IMR-90 (cell line): ENCODE results near the gene SPATA32. TPM values are rescaled to one million over a fixed set of nuclear protein-coding genes. Genes with fewer than 3 reads are reported as not detected.

Source experiments
- ATAC-seq: fragments of 200-7000 bp; cut with Tn5 transposase; 2 replicates; pipeline ENCODE4 v1.9.1; 2020; ENCODE audit warnings: low read depth, mild to moderate bottlenecking, moderate library complexity
- BruUV-seq: library from RNA; stranded (reverse); fragments of 400-500 nt; replicated peaks from 2 replicates; lab custom pipeline; 2021; lab: Mats Ljungman, UMichigan
- CTCF ChIA-PET: fragments of 300-600 bp; formaldehyde crosslinking; extraction: SDS; loops from one replicate; lab custom pipeline; 2021; ENCODE audit warnings: antibody characterized with exemption; lab: Yijun Ruan, JAX
- POLR2A ChIA-PET: fragments of 300-600 bp; sonication (Branson Sonifier 250); formaldehyde crosslinking; loops from one replicate; lab custom pipeline; 2022; ENCODE audit warnings: antibody characterized with exemption; ENCODE audit not compliant: unreplicated experiment; lab: Charles Lee
- DNase-seq: peaks from one replicate; pipeline ENCODE4 v3.0.0; 2013
- H2AFZ ChIP-seq: replicated peaks from 2 replicates; pipeline ENCODE3; 2013; ENCODE audit warnings: low read length, mild to moderate bottlenecking; ENCODE audit not compliant: poor library complexity
- H2AK5ac ChIP-seq: 2 replicates; pipeline ENCODE4 v1.6.1; 2013; ENCODE audit warnings: low read depth, low read length, inconsistent platforms
- H2AK9ac ChIP-seq: replicated peaks from 2 replicates; pipeline ENCODE3; 2013; ENCODE audit warnings: mild to moderate bottlenecking, low read depth, low read length, moderate library complexity; ENCODE audit not compliant: poor library complexity
- H2BK120ac ChIP-seq: 2 replicates; pipeline ENCODE4 v1.6.1; 2013; ENCODE audit warnings: low read depth, low read length, inconsistent platforms
- H2BK15ac ChIP-seq: 3 replicates; pipeline ENCODE4 v1.6.1; 2013; ENCODE audit warnings: low read depth, low read length, inconsistent platforms
- H2BK20ac ChIP-seq: 2 replicates; pipeline ENCODE4 v1.6.1; 2013; ENCODE audit warnings: low read depth, mild to moderate bottlenecking, inconsistent platforms, low read length, moderate library complexity
- H2BK5ac ChIP-seq: 2 replicates; pipeline ENCODE4 v1.6.1; 2013; ENCODE audit warnings: mild to moderate bottlenecking, low read depth, low read length, inconsistent platforms; ENCODE audit not compliant: poor library complexity, severe bottlenecking
- H3K14ac ChIP-seq: replicated peaks from 2 replicates; pipeline ENCODE4 v1.6.1; 2013; ENCODE audit warnings: low read depth, low read length, inconsistent platforms
- H3K18ac ChIP-seq: 2 replicates; pipeline ENCODE4 v1.6.1; 2013; ENCODE audit warnings: low read depth, low read length, control low read depth
- H3K23ac ChIP-seq: 2 replicates; pipeline ENCODE4 v1.6.1; 2013; ENCODE audit warnings: low read depth, low read length, inconsistent platforms
- H3K27ac ChIP-seq: 2 replicates; pipeline ENCODE4 v1.5.1; 2013; ENCODE audit warnings: mild to moderate bottlenecking, control low read depth, low read length; ENCODE audit not compliant: insufficient read depth
- H3K27me3 ChIP-seq: 2 replicates; pipeline ENCODE4 v1.6.1; 2013; ENCODE audit warnings: low read length; ENCODE audit not compliant: control insufficient read depth, insufficient read depth
- H3K36me3 ChIP-seq: 2 replicates; pipeline ENCODE4 v1.6.1; 2013; ENCODE audit warnings: low read length, mixed read lengths; ENCODE audit not compliant: control insufficient read depth, insufficient read depth
- H3K4ac ChIP-seq: 2 replicates; pipeline ENCODE4 v1.6.1; 2013; ENCODE audit warnings: low read depth, low read length, inconsistent platforms
- H3K4me1 ChIP-seq: 2 replicates; pipeline ENCODE4 v1.6.1; 2013; ENCODE audit warnings: low read length, mixed read lengths; ENCODE audit not compliant: control insufficient read depth, insufficient read depth
- H3K4me2 ChIP-seq: 2 replicates; pipeline ENCODE4 v1.6.1; 2013; ENCODE audit warnings: low read depth, mild to moderate bottlenecking, control low read depth, low read length, moderate library complexity
- H3K4me3 ChIP-seq: 2 replicates; pipeline ENCODE4 v1.5.1; 2013; ENCODE audit warnings: low read depth, mild to moderate bottlenecking, control low read depth, low read length, moderate library complexity; ENCODE audit not compliant: insufficient read depth
- H3K56ac ChIP-seq: 2 replicates; pipeline ENCODE4 v1.6.1; 2013; ENCODE audit warnings: low read length, inconsistent platforms; ENCODE audit not compliant: insufficient read depth; ENCODE audit errors: extremely low read depth
- H3K79me1 ChIP-seq, 2 experiments: 2 replicates each; pipeline ENCODE4 v1.6.1; 2013; ENCODE audit warnings: low read length in 2 of 2, inconsistent platforms in 1 of 2, low read depth in 1 of 2
- H3K9ac ChIP-seq: 2 replicates; pipeline ENCODE4 v1.6.1; 2013; ENCODE audit warnings: low read depth, low read length, control low read depth
- H3K9me1 ChIP-seq: 2 replicates; pipeline ENCODE4 v1.6.1; 2013; ENCODE audit warnings: low read length, inconsistent platforms; ENCODE audit not compliant: insufficient read depth
- H3K9me3 ChIP-seq: 2 replicates; pipeline ENCODE4 v1.6.1; 2013; ENCODE audit warnings: low read length; ENCODE audit not compliant: control insufficient read depth, insufficient read depth
- H4K20me1 ChIP-seq: 2 replicates; pipeline ENCODE4 v1.6.1; 2013; ENCODE audit warnings: low read length, inconsistent platforms; ENCODE audit not compliant: insufficient read depth
- H4K5ac ChIP-seq: 2 replicates; pipeline ENCODE4 v1.6.1; 2013; ENCODE audit warnings: mild to moderate bottlenecking, low read depth, low read length, control low read depth
- H4K8ac ChIP-seq, 2 experiments: 2 replicates each; pipeline ENCODE4 v1.6.1; 2013; ENCODE audit warnings: low read depth in 2 of 2, low read length in 2 of 2, control low read depth in 1 of 2, inconsistent platforms in 1 of 2
- H4K91ac ChIP-seq: 2 replicates; pipeline ENCODE4 v1.6.1; 2013; ENCODE audit warnings: low read depth, low read length, inconsistent platforms; ENCODE audit not compliant: insufficient read depth
- BHLHE40 ChIP-seq: fragments of 150-350 bp; IDR thresholded peaks from 2 replicates; pipeline ENCODE4 v1.6.1; 2016; ENCODE audit warnings: mild to moderate bottlenecking, low read depth, low read length
- CEBPB ChIP-seq: IDR thresholded peaks from 2 replicates; pipeline ENCODE4 v1.6.1; 2012; ENCODE audit warnings: low read depth, low read length, improper control_type of control experiment
- FOS ChIP-seq: fragments of 150-350 bp; IDR thresholded peaks from 2 replicates; pipeline ENCODE4 v1.6.1; 2016; ENCODE audit warnings: low read depth, low read length
- MAFK ChIP-seq: IDR thresholded peaks from 2 replicates; pipeline ENCODE4 v1.6.1; 2012; ENCODE audit warnings: low read depth, low read length, improper control_type of control experiment
- MAZ ChIP-seq: IDR thresholded peaks from 2 replicates; pipeline ENCODE4 v1.6.1; 2012; ENCODE audit warnings: low read depth, mild to moderate bottlenecking, low read length, improper control_type of control experiment, moderate library complexity, borderline replicate concordance
- MXI1 ChIP-seq: IDR thresholded peaks from 2 replicates; pipeline ENCODE4 v1.6.1; 2012; ENCODE audit warnings: low read depth, mild to moderate bottlenecking, low read length, moderate library complexity, borderline replicate concordance
- NFE2L2 ChIP-seq: fragments of 150-350 bp; IDR thresholded peaks from 2 replicates; pipeline ENCODE4 v1.6.1; 2016; ENCODE audit warnings: low read depth, mild to moderate bottlenecking, low read length
- RAD21 ChIP-seq: IDR thresholded peaks from 2 replicates; pipeline ENCODE4 v1.6.1; 2012; ENCODE audit warnings: low read length, improper control_type of control experiment
- RFX5 ChIP-seq: IDR thresholded peaks from 2 replicates; pipeline ENCODE4 v1.8.0; 2012; ENCODE audit warnings: low read depth, mild to moderate bottlenecking, low read length, moderate library complexity
- SMC3 ChIP-seq: fragments of 150-350 bp; IDR thresholded peaks from 2 replicates; pipeline ENCODE4 v1.6.1; 2016; ENCODE audit warnings: low read depth, mild to moderate bottlenecking, antibody characterized with exemption, low read length, moderate library complexity
- WGBS, 2 experiments: methylation state at CpG; one replicate each; pipeline versions ENCODE4 v1.1.5 to v1.1.7; 2013; ENCODE audit warnings: missing lambda C conversion rate in 2 of 2; ENCODE audit not compliant: insufficient read length in 1 of 2; ENCODE audit errors: extremely low coverage in 2 of 2; 5-methylcytosine and 5-hydroxymethylcytosine counted together
- dilution Hi-C: fragments of 300-500 bp; cut with HindIII; formaldehyde crosslinking; loops from one replicate; pipeline ENCODE4 v1.14.3; 2018; ENCODE audit warnings: low sequenced_read_pairs; ENCODE audit not compliant: unreplicated experiment
- in situ Hi-C: fragments of 300-500 bp; cut with MboI; formaldehyde crosslinking; loops from 3 replicates; pipeline ENCODE4 v1.14.3; 2019; ENCODE audit warnings: low sequenced_read_pairs, inconsistent platforms, mixed read lengths
- intact Hi-C: fragments of 100-400 bp; cut with micrococcal nuclease; formaldehyde crosslinking; loops from 2 replicates; pipeline ENCODE4 v1.10.0; 2022
- polyA plus RNA-seq, 3 experiments: library from polyadenylated mRNA; depleted of rRNA; stranded (reverse); fragments of >200 nt; gene quantifications; 2 replicates each; pipeline ENCODE4 v1.2.3, GENCODE V29; 2012; ENCODE audit warnings: low replicate concordance in 1 of 3
- total RNA-seq: library from RNA; depleted of rRNA; stranded (reverse); fragments of >200 nt; gene quantifications from 2 replicates; pipeline ENCODE4 v1.2.3, GENCODE V29; 2012
- TF ChIP-seq, protein P1 (sequence below): fragments of 150-350 bp; IDR thresholded peaks from 2 replicates; pipeline ENCODE4 v1.6.1; 2017; ENCODE audit warnings: mild to moderate bottlenecking, antibody characterized with exemption, low read length, low read depth

Gene SPATA32
- total and polyA plus RNA-seq, 2 of the 4 experiments (the other 2 are of a cell fraction) = 0.18 TPM; not detected in 1

DNA sequence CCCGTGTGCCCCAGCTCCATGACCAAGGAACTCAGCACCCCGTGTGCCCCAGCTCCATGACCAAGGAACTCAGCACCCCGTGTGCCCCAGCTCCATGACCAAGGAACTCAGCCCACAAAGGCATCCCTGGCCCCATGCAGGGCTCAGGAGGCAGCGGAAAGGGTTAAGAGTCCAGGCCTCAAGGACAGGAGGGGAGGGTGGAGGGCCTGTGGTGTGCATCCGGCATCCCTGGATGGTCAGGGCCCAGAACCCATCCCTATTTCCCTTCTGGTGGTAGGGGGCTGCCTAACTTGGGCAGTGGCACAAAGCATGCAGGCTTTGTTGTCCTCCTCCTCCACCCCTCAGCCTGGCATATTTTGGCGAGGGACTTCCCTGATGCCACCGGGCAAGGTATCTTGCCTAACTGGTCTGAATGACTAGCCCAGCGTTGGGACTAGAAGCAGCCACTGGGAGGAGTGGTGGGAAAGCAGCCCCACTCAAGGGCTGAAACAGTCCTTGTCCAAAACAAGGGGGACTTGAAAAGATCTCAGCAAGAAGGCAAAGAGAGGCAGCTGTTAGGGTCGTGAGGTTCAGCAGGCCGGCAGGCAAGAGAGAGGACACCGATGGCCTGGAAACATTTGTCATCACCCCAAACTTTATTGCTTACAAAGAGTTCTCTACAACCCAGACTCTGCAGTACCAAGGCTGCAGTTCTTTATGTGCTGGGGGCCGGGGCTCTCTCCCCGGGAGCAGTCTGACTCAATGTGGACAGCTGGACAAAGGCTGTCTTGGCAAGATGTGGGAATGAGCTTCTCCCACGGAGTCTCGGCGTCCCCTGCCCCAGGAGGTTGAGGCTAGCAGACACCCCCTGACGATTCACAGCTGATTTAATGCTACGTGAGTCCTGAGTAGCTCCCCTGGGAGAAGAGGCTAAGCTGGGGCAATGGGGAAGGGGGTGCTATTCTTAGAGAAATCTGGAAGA lies 902 bp upstream of the SPATA32 start:
- Histone ChIP-seq H3K18ac (no peak overlapping the region), H3K79me1 (no peaks in the 10 kb centered on the region; a peak in 1 of 4 replicates), H3K56ac (no peak overlapping the region), H4K91ac (no peak overlapping the region; the same call in 1 of the 2 replicates), H3K27ac (no peak overlapping the region), H3K36me3 (peaks cover 38% of the 10 kb centered on the region), H4K20me1 (peaks cover 12% of the 10 kb centered on the region), H2BK15ac (no peak overlapping the region), H3K27me3 (no peaks in the 10 kb centered on the region), H3K9ac (no peak overlapping the region; the same call in 1 of the 2 replicates), H3K4me1 (peaks cover 27% of the 10 kb centered on the region), H4K8ac (no peak overlapping the region), H3K4me3 (no peak overlapping the region), H3K4ac (peak overlapping the region; percentile 22; the same call in 1 of the 2 replicates), H3K14ac (no peak overlapping the region), H2AFZ (peak overlapping the region; percentile 28), H2BK120ac (no peak overlapping the region), H3K4me2 (no peak overlapping the region; the same call in 1 of the 2 replicates), H2AK5ac (peak overlapping the region; percentile 2; the same call in 1 of the 2 replicates), H3K23ac (no peak overlapping the region), H2BK20ac (no peak overlapping the region), H3K9me1 (peaks cover 3% of the 10 kb centered on the region; the same call in 1 of the 2 replicates), H4K5ac (no peak overlapping the region), H3K9me3 (no peaks in the 10 kb centered on the region), H2BK5ac (no peak overlapping the region), H2AK9ac (no peak overlapping the region)
- CTCF ChIA-PET = no interaction called here
- in situ Hi-C loops = no loop called here
- no TSS peak for BruUV-seq
- intact Hi-C loops = no loop called here
- dilution Hi-C loops = no loop called here
- POLR2A ChIA-PET = no interaction called here
- DNase-seq (peak; percentile 73), ATAC-seq (peak; percentile 50)
- TF ChIP-seq RFX5 = no peak
- no peak for TF ChIP-seq SMC3
- no peak for TF ChIP-seq CEBPB
- no peak for TF ChIP-seq MXI1
- no peak for TF ChIP-seq BHLHE40
- TF ChIP-seq RAD21 = no peak
- TF ChIP-seq NFE2L2 = no peak
- TF ChIP-seq MAZ = no peak
- TF ChIP-seq, protein P1, sequence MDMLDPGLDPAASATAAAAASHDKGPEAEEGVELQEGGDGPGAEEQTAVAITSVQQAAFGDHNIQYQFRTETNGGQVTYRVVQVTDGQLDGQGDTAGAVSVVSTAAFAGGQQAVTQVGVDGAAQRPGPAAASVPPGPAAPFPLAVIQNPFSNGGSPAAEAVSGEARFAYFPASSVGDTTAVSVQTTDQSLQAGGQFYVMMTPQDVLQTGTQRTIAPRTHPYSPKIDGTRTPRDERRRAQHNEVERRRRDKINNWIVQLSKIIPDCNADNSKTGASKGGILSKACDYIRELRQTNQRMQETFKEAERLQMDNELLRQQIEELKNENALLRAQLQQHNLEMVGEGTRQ = no peak
- TF ChIP-seq FOS = no peak
- TF ChIP-seq MAFK = no peak
- 44% methylated on average over 7 of the region's 18 CpGs; no CpG with 5 or more reads in 1 of the 2 experiments for WGBS, 2 experiments
